ENCODE measurements around the gene MAN1B1.
"Not testable (repeated sequence)": the region's sequence is repeated elsewhere in the genome, so short reads cannot be mapped to it uniquely, and the experiment has no call there.

Gene MAN1B1

DNA sequence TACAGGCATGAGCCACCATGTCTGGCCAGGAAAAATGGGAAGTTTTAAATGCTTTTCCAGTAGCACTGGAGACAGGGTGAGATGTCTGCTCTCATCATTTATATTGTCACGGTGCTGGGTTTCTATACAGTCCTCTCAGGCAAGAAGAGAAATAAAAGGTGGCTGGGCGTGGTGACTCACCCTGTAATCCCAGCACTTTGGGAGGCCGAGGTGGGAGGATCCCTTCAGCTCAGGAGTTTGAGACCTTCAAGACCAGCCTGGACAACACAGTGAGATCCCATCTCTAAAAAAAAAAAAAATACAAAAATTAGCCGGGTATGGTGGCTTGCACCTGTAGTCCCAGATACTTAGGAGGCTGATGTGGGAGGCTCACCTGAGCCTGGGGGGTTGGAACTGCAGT is 47.4 kb downstream of the MAN1B1 start:
- DNase-seq (ENCODE audit: insufficient read length, low spot score) = no peak
- no peak for FAIRE-seq
- TF ChIP-seq, protein P1, sequence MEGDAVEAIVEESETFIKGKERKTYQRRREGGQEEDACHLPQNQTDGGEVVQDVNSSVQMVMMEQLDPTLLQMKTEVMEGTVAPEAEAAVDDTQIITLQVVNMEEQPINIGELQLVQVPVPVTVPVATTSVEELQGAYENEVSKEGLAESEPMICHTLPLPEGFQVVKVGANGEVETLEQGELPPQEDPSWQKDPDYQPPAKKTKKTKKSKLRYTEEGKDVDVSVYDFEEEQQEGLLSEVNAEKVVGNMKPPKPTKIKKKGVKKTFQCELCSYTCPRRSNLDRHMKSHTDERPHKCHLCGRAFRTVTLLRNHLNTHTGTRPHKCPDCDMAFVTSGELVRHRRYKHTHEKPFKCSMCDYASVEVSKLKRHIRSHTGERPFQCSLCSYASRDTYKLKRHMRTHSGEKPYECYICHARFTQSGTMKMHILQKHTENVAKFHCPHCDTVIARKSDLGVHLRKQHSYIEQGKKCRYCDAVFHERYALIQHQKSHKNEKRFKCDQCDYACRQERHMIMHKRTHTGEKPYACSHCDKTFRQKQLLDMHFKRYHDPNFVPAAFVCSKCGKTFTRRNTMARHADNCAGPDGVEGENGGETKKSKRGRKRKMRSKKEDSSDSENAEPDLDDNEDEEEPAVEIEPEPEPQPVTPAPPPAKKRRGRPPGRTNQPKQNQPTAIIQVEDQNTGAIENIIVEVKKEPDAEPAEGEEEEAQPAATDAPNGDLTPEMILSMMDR (IDR thresholded peaks at IDR 0.05; ENCODE audit: insufficient read depth, missing control alignments) = no peak

DNA sequence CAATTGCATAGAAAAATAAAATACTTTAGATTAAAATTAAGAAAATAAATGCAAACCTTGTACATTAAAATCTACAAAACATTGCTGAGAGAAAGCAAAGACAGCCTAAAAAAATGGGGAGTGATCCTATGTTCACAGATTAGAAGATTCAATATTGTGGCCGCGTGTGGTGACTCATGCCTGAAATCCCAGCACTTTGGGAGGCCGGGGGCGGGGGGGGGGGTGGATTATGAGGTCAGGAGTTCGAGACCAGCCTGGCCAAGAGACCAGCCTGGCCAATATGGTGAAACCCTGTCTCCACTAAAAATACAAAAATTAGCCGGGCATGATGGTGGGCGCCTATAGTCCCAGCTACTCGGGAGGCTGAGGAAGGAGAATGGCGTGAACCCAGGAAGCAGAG is 48.4 kb downstream of the MAN1B1 start:
- DNase-seq (ENCODE audit: insufficient read length, low spot score); FAIRE-seq: not testable (repeated sequence)

DNA sequence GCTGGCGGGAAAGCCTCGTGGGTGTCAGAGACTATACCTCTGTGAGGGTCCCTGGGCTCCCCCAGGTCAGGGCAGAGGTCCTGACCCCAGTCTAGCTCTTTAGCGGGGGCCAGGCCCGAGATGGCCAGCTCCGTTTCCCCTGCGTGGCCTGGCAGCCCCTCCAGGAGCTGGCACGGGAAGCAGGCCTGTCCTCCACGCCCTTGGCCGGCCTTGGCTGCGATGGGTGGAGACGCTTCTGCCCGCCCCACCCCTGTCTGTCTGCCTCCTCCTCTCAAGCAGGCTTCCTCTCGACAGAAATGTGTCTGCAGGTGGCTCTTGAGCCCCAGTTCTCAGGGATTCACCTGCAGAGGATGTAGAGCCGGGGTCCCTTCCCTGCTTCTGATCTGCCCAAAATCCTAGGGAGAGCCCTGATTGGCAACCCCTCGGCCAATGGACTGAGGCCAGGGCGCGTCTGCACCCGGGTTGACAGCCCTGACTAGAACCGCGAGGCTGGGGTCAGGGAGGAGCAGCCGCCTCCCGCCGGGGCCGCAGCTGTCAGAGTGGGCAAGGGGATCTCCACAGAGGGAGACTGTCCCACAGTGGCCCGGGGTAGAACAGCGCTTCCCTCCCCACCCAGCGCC is 49.6 kb downstream of the MAN1B1 start:
- TF ChIP-seq, protein P1 (IDR thresholded peaks at IDR 0.05; ENCODE audit: insufficient read depth, missing control alignments) = no peak
- FAIRE-seq (no peak), DNase-seq (ENCODE audit: insufficient read length, low spot score) (no peak)

DNA sequence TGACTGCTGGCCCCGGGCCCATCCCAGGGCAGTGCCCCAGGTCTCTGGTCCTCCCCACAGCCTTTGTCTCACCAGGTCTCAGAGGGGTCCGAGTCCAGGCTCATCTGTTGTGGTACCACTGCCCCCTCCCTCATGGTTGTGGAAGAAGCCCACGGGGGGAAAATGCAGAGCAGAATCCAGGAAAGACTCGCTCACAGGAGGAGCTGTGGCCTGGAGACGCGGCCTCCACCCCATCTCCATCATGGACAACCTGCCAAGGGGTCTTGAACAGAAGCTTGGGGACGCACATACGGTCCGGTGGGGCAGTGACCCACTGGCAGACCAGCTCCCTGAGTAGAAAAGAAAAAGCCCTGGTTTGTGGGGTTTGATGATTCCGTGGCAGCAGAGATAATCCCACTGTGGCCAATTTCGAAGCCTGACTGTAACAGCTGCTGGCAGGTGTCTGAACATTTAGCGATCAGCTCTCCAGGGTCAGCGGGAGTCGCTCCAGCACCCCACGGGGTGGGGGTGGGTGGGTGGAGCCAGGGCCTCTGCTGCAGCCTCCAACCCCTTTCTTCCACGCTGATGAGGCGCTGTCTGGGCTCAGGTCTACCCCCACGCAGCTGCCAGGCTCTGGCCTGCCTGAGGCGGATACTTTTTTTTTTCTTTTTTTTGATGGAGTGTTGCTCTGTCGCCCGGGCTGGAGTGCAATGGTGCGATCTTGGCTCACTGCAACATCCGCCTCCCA is 50.3 kb downstream of the MAN1B1 start:
- TF ChIP-seq, protein P1 (IDR thresholded peaks at IDR 0.05; ENCODE audit: insufficient read depth, missing control alignments) = no peak
- FAIRE-seq = no peak
- DNase-seq (ENCODE audit: insufficient read length, low spot score) = no peak

DNA sequence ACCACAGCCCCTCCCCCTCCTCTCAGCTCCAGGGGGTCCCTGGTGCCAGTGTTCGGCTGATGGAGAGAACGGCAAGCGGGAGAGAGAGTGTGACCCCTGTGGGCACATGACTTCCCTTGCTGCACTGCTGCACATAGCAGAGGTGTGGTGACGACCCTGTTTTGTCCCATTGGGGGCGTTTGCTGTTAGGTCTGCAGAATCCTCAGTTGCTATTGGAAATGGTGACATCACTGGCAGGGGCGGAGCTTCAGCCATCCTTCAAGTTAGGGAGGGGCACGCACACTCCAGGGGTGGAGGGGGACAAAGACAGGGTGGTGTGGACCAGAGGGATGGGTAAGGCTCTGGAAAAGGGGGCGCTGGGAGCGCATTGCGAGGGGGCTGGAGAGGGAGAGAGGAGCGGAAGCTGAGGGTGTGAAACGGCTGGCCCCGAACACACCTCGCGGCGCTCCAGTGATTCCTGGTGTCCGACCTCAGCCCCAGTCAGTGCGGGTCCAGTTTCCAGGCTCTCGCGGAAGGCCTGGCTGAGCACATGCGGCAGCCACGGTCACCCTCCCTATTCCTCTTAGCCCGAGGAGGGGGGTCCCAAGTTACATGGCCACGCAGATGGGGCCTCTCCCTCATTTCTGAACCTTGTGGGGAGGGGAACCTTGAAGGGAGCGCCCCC is 51.4 kb downstream of the MAN1B1 start:
- TF ChIP-seq, protein P1 (IDR thresholded peaks at IDR 0.05; ENCODE audit: insufficient read depth, missing control alignments) = no peak
- FAIRE-seq (no peak), DNase-seq (ENCODE audit: insufficient read length, low spot score) (peak; percentile 98)

DNA sequence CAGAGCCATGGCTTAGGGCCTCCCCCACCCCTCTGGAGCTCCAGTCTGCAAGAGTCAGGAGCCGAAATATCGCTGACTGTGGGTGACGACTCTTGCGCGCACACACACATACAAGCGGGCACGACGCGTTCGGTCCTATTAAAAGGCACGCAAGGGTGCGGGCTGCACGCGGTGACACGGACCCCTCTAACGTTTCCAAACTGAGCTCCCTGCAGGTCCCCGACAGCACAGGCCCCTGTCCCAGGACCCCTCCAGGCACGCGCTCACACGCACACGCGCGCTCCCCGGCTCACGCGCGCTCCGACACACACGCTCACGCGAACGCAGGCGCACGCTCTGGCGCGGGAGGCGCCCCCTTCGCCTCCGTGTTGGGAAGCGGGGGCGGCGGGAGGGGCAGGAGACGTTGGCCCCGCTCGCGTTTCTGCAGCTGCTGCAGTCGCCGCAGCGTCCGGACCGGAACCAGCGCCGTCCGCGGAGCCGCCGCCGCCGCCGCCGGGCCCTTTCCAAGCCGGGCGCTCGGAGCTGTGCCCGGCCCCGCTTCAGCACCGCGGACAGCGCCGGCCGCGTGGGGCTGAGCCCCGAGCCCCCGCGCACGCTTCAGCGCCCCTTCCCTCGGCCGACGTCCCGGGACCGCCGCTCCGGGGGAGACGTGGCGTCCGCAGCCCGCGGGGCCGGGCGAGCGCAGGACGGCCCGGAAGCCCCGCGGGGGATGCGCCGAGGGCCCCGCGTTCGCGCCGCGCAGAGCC is 52.1 kb downstream of the MAN1B1 start, which contains the start of gene GRIN1:
TSS of gene GRIN1 (plus strand) at position 433 of the 746 bp plus-strand sequence. CDS start 333 bp downstream, outside the sequence.
- TF ChIP-seq, protein P1 (IDR thresholded peaks at IDR 0.05; ENCODE audit: insufficient read depth, missing control alignments) = no peak
- FAIRE-seq = no peak
- no peak for DNase-seq (ENCODE audit: insufficient read length, low spot score)

DNA sequence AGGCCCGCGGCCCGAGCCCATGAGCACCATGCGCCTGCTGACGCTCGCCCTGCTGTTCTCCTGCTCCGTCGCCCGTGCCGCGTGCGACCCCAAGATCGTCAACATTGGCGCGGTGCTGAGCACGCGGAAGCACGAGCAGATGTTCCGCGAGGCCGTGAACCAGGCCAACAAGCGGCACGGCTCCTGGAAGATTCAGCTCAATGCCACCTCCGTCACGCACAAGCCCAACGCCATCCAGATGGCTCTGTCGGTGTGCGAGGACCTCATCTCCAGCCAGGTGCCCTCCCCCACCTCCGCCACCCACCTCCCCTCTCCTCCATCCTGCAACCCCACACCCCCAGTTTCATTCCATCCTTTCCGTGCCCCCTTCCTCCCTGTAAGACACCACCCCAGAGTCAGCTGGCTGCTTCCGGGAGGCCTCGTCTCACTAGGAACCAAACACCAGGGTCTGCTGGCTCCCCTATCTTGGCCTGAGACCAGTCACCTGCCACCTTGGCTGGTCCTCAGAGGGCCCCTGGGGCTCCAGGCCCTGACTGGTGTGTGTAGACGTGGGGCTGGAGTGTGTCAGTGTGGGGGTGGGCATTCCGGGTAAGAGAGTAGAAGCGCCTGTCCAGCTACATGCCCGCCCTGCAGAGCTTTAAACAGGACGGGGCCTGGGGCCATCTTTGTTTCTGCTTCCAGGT is 52.8 kb downstream of the MAN1B1 start:
- no peak for DNase-seq (ENCODE audit: insufficient read length, low spot score)
- TF ChIP-seq, protein P1 (IDR thresholded peaks at IDR 0.05; ENCODE audit: insufficient read depth, missing control alignments) = no peak
- FAIRE-seq = no peak
